ENCODE data around the gene PARP12.

Gene PARP12

GRCh38 chr7:139990142-139990535, 72.6 kb downstream of the PARP12 start:
- no peak for DNase-seq

- no peak for DNase-seq
These were observed 73.2 kb downstream of the PARP12 start for GRCh38 chr7:139989366-139990141.

GRCh38 chr7:139987691-139988516, 74.8 kb downstream of the PARP12 start:
- DNase-seq = no peak

GRCh38 chr7:139985811-139986210, 76.9 kb downstream of the PARP12 start:
- no peak for DNase-seq

- no peak for DNase-seq
These were observed 77.9 kb downstream of the PARP12 start for GRCh38 chr7:139984642-139985539.

GRCh38 chr7:139982927-139983920, 79.5 kb downstream of the PARP12 start:
- no peak for DNase-seq

- DNase-seq = no peak
These were observed 81.2 kb downstream of the PARP12 start for GRCh38 chr7:139981511-139981895.

- no peak for DNase-seq
These were observed 85.7 kb downstream of the PARP12 start for GRCh38 chr7:139976838-139977656.

GRCh38 chr7:139976055-139976837, 86.5 kb downstream of the PARP12 start:
- DNase-seq = no peak

- no peak for DNase-seq
These were observed 88.5 kb downstream of the PARP12 start for GRCh38 chr7:139974179-139974811.

All from fibroblast of skin of abdomen (primary cell).